KOPT-K1 (cell line): ENCODE measurements around the gene RWDD1.

ENCODE experiments used
- H3K27ac ChIP-seq: fragments of 200-600 bp; sonication (generic); 2 replicates; pipeline ENCODE4 v1.5.1; 2016; ENCODE audit warnings: antibody characterized with exemption, mild to moderate bottlenecking, low read depth, low read length; ENCODE audit not compliant: poor library complexity, severe bottlenecking
- H3K36me3 ChIP-seq: fragments of 200-600 bp; sonication (generic); 2 replicates; pipeline ENCODE4 v1.5.1; 2017; ENCODE audit warnings: antibody characterized with exemption, mild to moderate bottlenecking, low read length, moderate library complexity; ENCODE audit not compliant: insufficient read depth
- H3K9me3 ChIP-seq: fragments of 200-600 bp; sonication (generic); 2 replicates; pipeline ENCODE4 v1.5.1; 2017; ENCODE audit warnings: antibody characterized with exemption, low read length, mild to moderate bottlenecking; ENCODE audit not compliant: insufficient read depth, poor library complexity, severe bottlenecking

The RWDD1 gene

GRCh38 chr6:116570856-116571682 is at the start of gene RWDD1:
Gene RWDD1, plus strand, starts transcription at chr6:116571504. Its CDS starts 79 bp downstream, at chr6:116571583.
- Histone ChIP-seq H3K27ac (peak within 1 kb of the TSS; percentile 81), H3K9me3 (peaks cover 4% of the 10 kb centered on the region), H3K36me3 (peaks cover 22% of the 10 kb centered on the region)

GRCh38 chr6:116522896-116523295 is 48.4 kb upstream of the RWDD1 start:
- Histone ChIP-seq H3K27ac (no peak overlapping the region), H3K36me3 (no peaks in the 10 kb centered on the region), H3K9me3 (no peaks in the 10 kb centered on the region)

- H3K36me3 ChIP-seq = no peaks in the 10 kb centered on the region
- H3K9me3 ChIP-seq = no peaks in the 10 kb centered on the region
- no peak overlapping the region for H3K27ac ChIP-seq
Observed at GRCh38 chr6:116524236-116524635, 47.1 kb upstream of the RWDD1 start.

- H3K27ac ChIP-seq = no peak overlapping the region
- H3K36me3 ChIP-seq = no peaks in the 10 kb centered on the region
- no peaks in the 10 kb centered on the region for H3K9me3 ChIP-seq
Observed at GRCh38 chr6:116528133-116528532, 43.2 kb upstream of the RWDD1 start.

GRCh38 chr6:116528780-116529179 is 42.5 kb upstream of the RWDD1 start:
- H3K27ac ChIP-seq = no peak overlapping the region
- no peaks in the 10 kb centered on the region for H3K36me3 ChIP-seq
- H3K9me3 ChIP-seq = no peaks in the 10 kb centered on the region

GRCh38 chr6:116529466-116530290 is 41.6 kb upstream of the RWDD1 start:
- no peaks in the 10 kb centered on the region for H3K36me3 ChIP-seq
- no peaks in the 10 kb centered on the region for H3K9me3 ChIP-seq
- no peak overlapping the region for H3K27ac ChIP-seq

GRCh38 chr6:116530436-116530835 is 40.9 kb upstream of the RWDD1 start:
- H3K27ac ChIP-seq = no peak overlapping the region
- H3K9me3 ChIP-seq = no peaks in the 10 kb centered on the region
- no peaks in the 10 kb centered on the region for H3K36me3 ChIP-seq

GRCh38 chr6:116531675-116532570 is 39.4 kb upstream of the RWDD1 start:
- Histone ChIP-seq H3K36me3 (no peaks in the 10 kb centered on the region), H3K27ac (no peak overlapping the region), H3K9me3 (no peaks in the 10 kb centered on the region)

- Histone ChIP-seq H3K9me3 (no peaks in the 10 kb centered on the region), H3K36me3 (no peaks in the 10 kb centered on the region), H3K27ac (no peak overlapping the region)
Observed at GRCh38 chr6:116533233-116533957, 37.9 kb upstream of the RWDD1 start.

GRCh38 chr6:116535109-116535508 is 36.2 kb upstream of the RWDD1 start:
- no peaks in the 10 kb centered on the region for H3K9me3 ChIP-seq
- no peak overlapping the region for H3K27ac ChIP-seq
- H3K36me3 ChIP-seq = no peaks in the 10 kb centered on the region

- no peaks in the 10 kb centered on the region for H3K9me3 ChIP-seq
- no peak overlapping the region for H3K27ac ChIP-seq
- H3K36me3 ChIP-seq = no peaks in the 10 kb centered on the region
Observed at GRCh38 chr6:116536216-116536621, 35.1 kb upstream of the RWDD1 start.

- Histone ChIP-seq H3K36me3 (no peaks in the 10 kb centered on the region), H3K27ac (no peak overlapping the region)
Observed at GRCh38 chr6:116542426-116542825, 28.9 kb upstream of the RWDD1 start.

GRCh38 chr6:116543149-116543548 is 28.2 kb upstream of the RWDD1 start:
- Histone ChIP-seq H3K27ac (no peak overlapping the region), H3K9me3 (no peaks in the 10 kb centered on the region), H3K36me3 (no peaks in the 10 kb centered on the region)

More at GRCh38 chr6:116542426-116542825, 28.9 kb upstream of the RWDD1 start:
- no peaks in the 10 kb centered on the region for H3K9me3 ChIP-seq

- Histone ChIP-seq H3K27ac (no peak within 1 kb of the TSS), H3K9me3 (no peaks in the 10 kb centered on the region)
Observed at GRCh38 chr6:116545651-116546050, 25.7 kb upstream of the RWDD1 start, which contains the start of gene TRAPPC3L. Gene TRAPPC3L, minus strand, starts transcription at chr6:116545684. Its CDS starts 170 bp downstream, at chr6:116545514.

More at GRCh38 chr6:116545651-116546050, 25.7 kb upstream of the RWDD1 start, which contains the start of gene TRAPPC3L:
- no peaks in the 10 kb centered on the region for H3K36me3 ChIP-seq
